AG08396 (cell line): ENCODE results near the gene MCMBP.
"Not testable (repeated sequence)": the region's sequence is repeated elsewhere in the genome, so short reads cannot be mapped to it uniquely, and the experiment has no call there.

Source experiments
- DNase-seq: peaks from one replicate; pipeline ENCODE4 v3.0.0; 2012; ENCODE audit warnings: low spot score, mixed read lengths

The MCMBP gene

GRCh38 chr10:119872860-119873681, 428 bp upstream of the MCMBP start:
- peak; percentile 93 for DNase-seq

GRCh38 chr10:119871881-119872609, 598 bp downstream of the MCMBP start:
- peak; percentile 39 for DNase-seq

DNA sequence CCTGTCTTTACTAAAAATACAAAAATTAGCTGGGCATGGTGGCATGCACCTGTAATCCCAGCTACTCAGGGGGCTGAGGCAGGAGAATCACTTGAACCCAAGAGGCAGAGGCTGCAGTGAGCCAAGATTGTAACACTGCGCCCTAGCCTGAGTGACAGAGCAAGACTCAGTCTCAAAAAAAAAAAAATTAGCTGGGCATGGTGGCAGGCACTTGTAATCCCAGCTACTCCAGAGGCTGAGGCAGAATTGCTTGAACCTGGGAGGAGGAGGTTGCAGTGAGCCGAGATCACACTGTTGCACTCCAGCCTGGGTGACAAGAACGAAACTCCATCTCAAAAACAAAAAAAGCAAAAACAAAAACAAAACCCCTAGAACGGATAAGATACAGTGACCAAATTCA, 3.2 kb downstream of the MCMBP start:
- DNase-seq: not testable (repeated sequence)

GRCh38 chr10:119867317-119867716, 5.3 kb downstream of the MCMBP start:
- DNase-seq: no peak

DNA sequence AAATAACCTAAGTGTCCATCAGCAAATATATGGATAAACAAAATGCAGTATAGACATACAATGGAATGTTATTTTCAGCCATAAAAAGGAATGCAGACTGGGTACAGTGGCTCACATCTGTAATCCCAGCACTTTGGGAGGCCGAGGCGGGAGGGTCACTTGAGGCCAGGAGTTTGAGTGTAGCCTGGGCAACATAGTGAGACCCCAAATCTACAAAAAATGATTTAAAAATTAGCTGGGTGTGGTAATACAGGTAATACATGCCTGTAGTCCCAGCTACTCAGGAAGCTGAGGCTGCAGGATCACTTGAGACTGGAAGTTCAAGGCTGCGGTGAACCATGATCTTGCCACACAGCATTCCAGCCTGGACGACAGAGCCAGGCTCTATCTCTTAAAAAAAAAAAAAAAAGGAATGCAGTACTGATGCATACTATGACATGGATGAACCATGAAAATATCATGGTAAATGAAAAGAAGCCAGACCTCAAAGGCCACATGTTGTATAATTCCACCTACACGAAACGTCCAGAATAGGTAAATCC, 6.9 kb downstream of the MCMBP start:
- no peak for DNase-seq

DNA sequence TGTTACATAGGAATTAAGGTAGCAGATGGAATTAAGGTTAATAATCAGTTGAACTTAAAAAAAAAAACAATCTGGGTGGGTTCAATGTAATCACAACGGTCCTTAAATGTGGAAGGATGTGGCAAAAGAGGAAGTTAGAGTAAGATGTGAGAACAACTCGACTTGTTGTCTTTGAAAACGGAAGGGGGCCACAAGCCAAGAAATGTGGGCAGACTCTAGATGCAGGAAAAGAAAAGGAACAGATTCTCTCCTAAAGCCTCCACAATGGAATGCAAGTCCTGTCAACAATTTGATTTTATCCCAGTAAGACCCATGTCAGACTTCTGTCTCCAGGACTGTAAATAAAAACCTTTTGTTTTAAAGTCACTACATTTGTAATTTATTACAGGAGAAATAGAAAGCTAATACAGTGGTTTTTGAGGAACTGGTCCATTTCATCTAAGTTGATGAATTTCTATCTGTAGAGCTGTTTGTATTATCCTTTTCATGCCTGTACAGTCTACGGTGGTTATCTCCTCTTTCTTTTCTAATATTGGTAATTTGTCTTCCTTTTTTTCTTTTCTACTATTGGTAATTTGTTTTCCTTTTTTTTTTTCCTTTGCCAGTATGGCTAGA, 8.6 kb downstream of the MCMBP start:
- DNase-seq: no peak

- no peak for DNase-seq
Measured at GRCh38 chr10:119862524-119862923, 10.1 kb downstream of the MCMBP start.

DNA sequence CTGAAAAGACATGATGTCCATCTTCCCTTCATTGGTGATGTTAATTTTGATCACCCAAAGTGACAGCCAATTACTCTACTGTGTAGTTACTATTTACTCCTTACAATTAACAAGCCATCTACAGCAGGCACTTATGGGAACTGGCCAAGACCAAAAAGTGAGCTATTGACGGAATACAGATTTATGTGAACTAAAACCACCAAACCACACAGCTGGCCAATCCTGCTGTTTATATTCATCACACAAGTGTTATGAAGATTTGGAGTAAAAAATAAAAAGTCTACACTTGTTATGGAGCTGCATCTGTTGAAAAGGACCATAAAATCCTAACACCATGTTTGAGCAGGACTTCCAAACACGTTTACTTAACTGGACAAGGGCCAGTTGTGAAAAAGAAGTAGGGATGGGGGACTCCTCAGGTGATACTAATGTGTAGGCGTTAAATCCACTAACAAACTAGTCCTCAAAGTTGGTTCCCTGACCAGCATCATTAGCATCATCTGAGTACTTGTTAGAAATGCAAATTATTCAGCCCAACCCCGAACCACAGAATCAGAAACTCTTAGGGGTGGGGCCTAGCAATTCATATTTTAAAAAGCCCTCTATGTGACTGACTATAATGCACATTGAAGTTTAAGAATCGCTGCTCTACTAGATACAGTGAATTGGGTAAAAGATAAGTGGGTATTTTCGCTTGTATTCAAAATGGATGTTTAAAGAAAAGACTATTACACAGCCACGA, 11.6 kb downstream of the MCMBP start:
- no peak for DNase-seq

- DNase-seq: no peak
Measured at GRCh38 chr10:119859420-119860258, 13.0 kb downstream of the MCMBP start.

DNA sequence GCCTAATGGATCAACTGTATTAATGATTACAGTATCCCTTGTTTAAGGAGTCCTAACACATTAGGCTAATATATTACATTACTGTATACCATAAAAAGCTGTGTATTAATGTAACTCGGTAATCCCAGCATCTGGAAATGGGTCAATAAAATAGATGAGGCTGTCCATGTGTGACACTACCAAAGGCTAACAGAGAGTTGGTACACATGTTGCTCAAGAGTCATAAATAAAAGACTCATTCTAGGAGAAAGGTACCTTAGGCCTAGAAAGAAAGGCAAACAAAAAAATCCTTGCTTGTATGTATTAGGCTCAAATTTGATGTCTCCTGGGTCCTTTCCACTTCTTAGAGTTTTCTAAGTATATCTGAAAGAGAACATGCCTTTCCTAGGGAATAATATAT, 14.6 kb downstream of the MCMBP start:
- no peak for DNase-seq

DNA sequence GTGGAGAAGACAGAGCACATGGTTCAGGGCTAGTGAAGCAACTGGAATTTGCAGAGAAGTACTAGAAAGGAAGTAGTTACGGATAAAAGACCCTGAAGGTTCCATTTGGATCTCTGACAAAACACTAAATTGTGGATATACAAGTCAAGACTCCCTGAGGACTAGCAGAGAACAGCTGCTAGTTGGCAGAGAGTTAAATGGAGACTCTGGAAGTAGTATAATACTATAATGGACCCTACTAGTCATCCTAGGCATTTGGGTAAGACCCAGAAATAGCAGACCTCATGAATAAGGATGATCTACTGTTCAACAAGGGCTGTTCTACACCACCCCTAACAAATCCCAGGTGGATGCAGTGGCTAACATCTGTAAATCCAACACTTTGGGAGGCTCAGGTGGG, 19.1 kb downstream of the MCMBP start:
- no peak for DNase-seq

GRCh38 chr10:119852822-119853221, 19.8 kb downstream of the MCMBP start:
- DNase-seq: no peak

- no peak for DNase-seq
Measured at GRCh38 chr10:119852277-119852676, 20.4 kb downstream of the MCMBP start.

- DNase-seq: no peak
Measured at GRCh38 chr10:119849944-119850343, 22.7 kb downstream of the MCMBP start.

DNA sequence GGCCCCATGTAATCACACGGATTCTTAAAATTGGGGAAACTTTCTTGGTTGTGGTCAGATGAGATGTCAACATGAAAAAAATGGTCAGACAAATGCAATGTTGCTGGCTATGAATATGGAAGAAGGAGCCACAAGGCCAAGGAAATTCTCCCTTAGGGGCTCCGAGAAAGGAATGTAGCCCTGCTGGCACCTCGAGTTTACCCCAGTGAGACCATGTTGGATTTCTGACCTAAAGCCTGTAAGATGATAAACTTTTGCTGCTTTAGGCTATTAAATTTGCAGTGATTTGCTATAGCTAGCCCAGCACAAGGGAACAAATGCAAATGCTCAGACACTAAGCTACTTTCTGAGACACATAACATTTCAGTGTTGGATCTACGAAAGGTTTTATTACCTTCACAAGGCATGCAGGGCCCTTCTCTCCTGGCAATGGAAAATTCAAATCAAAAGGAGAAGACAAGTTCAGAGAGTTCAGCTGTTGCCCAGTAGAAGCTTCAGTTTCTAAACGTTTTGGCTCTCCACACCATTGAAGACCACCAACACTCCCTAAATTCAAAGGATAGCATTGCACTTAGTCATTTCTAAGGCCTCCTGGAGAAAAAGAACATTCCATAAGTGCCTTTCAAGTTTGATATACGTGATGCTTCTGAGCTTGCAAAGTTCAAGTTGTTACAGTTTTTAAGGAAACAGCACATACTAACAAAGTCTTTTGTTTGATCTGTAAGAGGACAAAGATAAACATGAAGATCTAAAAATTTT, 23.4 kb downstream of the MCMBP start:
- peak; percentile 55 for DNase-seq

GRCh38 chr10:119845656-119846055, 27.0 kb downstream of the MCMBP start:
- no peak for DNase-seq

DNA sequence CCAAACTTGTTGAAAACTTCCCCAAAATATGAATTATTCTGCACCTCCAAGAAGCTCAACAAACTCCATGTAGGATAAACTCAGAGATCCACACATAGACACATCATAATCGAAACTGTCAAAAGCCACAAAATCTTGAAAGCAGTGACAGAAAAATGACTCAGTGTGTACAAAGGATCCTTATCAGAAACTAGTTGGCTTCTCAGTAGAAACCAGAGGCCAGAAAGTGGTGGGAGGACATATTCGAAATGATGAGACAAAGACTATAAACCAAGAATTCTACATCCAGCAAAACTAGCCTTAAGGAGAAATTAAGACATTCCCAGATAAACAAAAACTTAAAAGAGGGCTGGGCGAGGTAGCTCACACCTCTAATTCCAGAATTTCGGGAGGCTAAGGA, 38.5 kb downstream of the MCMBP start:
- DNase-seq: no peak

DNA sequence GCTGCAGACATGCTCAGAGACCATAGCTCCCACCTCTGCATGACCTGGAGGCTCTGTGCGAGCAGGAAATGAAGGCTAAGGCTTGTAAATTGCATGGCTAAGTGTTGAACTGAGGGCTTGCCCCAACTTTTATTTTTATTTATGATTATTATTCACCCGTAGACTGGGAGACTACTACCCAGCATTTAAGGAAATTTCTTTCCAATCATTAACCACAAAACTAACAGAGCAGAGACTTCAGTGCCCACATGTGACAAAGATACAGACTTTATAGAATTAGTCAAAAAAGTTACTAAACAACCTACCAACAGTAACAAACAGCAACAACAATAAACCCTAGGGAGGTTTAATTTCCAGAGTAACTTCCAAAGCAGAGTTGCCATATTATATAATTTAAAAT, 39.7 kb downstream of the MCMBP start:
- DNase-seq: no peak

GRCh38 chr10:119831656-119832055, 41.0 kb downstream of the MCMBP start:
- DNase-seq: no peak

DNA sequence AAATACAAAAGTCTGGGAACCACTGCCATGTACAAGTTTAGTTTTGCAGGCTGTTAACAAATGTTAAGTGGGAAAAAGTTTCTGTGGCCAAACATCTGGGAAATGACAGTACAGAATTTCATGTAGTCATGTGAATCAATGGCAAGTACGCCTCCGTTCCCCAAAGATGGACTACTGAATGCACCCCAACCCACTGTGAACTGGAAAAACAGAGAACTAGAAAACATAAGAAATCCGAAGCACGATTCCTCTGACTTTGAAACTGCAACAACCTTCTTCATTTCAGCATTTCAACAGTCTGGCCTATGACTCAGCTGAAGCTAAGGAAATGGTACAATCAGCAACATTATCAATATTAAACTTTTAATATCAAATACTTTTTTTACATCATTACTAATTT, 41.8 kb downstream of the MCMBP start:
- no peak for DNase-seq
